Activated effector memory CD4-positive, alpha-beta T cell treated with anti-CD3 and anti-CD28 coated beads, Interleukin-2, amount 50 U/mL, for 16 hours (primary cell): ENCODE measurements around the gene FIGNL2.

ENCODE experiments used
- DNase-seq: peaks from one replicate; pipeline ENCODE4 v3.0.0-alpha.2; 2020

FIGNL2 gene

DNA sequence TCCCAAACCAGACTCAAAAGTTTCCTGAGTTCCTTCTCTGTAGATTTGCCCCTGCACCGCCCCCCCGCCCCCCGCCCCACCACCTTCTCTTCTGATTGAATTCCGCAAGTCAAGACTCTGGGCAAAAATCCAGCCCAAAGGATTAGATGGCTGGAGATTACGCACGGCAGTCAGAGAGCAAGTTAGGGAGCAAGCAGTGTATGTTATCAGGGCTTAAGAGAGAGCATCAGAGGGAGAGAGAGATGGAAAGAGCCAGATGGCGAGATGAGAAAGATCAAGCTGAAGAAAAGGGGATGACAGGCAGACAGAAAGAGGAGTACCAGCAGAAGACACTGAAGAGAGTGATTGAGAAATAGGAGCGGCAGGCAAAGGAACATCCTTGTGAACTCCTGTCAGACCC lies 25.5 kb upstream of the FIGNL2 start:
- DNase-seq = no peak

DNA sequence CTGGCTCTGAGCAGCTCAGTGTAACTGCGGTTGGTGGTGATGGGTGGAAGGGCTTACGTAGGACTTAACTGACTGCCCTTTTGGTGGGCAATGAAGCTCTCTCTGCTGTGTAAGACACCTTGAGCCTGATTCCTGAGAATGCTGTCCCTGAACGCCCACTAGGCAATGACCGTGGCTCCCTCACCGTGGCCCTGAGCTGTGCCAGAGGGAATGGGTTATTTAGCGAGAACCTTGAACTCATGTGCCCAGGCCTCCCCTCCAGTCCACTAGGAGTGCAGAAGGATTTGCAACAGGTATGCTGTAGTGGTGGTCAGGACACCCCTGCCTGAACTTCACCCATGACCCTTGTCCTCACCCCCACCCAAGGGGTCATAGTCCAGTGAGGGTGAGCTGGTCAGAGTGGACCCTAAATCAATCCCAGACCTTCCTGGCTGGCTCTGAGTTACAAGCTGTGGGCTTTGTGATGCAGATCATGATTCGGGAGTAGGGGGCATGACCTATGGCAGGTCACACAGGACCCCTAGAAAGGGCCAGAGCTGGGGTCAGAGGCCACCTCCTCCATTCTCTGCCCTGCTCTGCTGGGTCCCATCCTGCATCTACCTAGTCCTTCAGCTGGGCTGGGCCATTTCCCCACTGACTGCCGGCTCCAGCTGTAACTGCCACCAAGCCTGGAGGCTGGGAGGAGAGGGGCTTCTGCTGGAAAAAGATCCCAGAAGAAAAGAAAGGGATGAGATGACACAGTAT lies 24.9 kb upstream of the FIGNL2 start:
- no peak for DNase-seq

DNA sequence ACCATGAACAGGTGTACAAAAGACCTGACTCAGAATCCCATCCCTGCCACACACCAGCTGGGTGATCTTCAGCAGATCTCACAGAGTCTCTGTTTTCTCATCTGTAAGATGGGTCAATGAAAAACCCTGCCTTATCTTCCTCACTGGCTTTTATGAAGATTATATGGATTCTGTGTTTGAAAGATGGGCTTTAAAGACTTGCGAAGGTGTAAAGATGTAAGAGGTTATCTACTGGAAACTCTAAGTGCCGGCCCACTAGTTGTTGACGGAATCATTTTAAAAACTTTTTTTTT lies 24.1 kb upstream of the FIGNL2 start:
- DNase-seq = no peak

DNA sequence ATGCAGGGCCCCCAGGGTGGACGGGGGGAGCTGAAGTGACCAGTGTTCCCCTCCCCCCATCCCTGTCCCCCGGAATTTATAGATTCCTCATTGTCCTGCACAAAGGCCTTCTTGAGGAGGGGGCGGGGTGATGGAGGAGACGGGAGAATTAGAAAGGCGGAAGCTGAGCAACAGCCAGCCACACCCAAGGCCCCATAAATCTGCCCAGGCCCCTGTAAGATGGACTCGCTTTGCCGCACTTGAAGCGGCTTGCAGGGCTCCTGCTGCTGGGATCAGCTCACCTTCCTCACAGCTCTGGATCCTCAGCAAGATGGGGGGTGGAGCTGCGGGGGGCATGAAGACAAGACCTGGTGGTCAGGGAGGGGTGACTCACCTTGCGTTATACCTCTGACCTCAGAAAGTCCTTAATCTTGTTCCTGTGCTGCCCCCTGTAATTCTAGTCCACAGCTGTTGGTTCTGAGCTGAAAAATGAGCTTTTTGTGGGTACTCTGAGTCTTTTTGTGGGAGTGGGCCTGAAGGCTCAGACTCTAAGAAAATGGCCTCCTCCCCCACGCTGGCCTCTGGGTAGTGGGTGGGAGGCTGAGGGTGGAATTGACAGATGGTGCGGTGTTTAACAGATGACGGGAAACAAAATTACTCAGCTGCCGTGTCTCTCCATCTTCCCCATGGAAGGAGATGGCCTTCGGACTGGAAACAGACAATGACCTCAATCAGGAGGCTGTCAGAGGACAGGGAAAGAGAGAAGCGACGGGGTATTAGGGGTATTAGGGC lies 23.6 kb upstream of the FIGNL2 start:
- DNase-seq = peak; percentile 37

DNA sequence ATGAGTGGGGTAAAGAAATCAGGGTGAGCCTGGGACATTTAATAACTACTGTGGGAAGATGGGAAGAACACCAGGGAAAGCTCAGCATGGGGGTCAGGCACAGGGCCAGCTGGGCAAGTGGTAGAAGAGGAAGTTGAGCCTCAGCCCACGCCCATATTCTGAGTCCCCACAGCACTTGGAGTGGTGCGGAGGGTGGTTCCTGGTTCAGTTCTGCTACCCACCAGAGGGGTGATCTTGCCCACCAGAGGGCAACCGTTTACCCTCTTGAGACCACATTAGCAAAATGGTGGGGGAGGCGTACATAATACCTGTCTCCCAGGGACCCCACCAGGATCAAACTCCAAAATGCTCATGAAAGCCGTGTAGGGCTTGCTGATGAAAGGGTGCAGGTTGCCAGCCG lies 22.6 kb upstream of the FIGNL2 start:
- peak; percentile 45 for DNase-seq

DNA sequence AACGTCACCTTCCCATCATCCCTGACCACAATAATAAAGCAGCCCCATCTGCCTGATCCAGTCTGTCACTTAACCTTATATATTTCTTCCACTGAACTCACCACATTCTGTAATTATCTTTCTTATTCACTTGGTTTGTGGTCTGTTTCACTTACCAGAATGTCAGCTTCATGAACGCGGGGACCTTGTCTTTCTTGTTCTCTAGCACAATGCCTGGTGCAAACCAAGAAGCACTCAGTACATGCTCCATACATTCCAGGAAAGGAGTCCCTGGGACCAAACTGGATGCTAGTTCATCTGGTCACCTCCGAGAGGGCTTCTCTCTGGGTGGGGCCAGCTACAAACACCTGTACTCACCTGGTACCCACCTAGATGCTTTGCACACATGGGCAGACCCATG lies 22.0 kb upstream of the FIGNL2 start:
- no peak for DNase-seq

DNA sequence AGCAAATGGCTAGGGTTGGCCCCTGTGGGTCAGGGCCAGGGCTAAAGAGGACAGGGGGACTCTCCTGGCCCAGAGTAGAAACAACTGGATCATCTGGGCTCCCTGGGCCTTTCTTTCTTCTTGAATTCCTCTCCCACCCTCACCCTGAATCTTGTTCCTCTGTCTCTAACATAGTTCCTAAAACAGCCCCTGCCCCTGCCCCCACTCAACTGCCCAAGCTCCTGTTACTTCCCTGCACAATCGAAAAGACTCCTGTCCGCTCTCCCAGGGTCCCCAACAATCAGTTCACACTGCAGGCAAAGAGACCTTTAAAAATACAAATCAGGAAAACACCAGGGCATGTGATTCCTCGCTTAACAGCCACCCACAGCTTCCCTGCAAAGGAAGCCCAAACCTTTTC lies 21.4 kb upstream of the FIGNL2 start:
- no peak for DNase-seq

DNA sequence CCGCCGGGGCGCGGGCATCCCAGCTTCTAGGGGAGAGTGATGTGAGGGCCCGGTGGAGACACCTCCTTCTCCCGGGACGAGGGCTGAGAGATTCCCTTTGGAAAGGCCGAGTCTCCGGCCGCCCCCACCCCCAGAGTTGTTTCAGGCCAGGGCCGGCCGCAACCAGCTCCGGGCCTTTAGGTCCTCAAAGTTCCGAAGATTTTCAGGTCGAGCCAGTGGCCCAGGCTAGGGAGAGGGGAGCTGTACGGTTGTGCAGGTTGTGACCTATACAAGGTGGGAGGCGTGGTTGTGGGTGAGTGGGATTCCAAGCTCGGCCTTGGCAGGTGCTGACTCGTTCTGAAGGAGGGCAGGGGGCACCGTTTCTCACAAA lies 21.0 kb upstream of the FIGNL2 start:
- no peak for DNase-seq

DNA sequence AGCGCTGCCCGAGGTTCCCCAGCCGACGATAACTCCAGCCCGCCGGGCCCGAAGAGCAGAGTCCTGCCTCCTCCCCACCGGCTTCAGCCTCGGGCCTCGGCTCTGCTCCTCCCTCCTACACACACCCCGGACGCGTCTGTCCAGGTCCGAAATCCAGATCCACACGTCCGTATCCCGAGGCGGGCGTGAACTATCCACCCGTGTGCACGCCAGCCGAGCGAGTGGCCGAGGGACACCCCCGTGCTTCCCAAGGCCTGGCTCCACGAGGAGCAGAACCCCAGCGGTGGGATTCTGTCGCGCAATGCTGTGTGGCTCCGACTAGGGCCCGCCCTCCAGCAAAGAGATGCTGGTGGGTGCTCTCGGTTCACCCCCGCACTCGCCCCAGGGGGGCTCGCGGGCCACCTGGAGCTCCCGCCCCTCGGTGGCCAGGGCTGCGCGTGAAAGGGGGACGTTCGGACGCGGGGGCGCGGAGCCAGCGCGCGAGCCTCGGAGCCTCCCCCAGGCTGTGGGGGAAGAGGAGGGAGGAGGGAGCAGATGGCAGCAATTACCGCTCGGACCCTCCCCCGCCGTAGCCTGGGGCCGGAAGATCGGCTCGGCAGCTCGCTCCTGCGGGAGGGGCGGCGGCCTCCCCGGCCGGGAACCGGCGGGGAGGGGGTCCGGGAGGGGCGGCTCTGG lies 20.4 kb upstream of the FIGNL2 start:
- DNase-seq = peak; percentile 58

DNA sequence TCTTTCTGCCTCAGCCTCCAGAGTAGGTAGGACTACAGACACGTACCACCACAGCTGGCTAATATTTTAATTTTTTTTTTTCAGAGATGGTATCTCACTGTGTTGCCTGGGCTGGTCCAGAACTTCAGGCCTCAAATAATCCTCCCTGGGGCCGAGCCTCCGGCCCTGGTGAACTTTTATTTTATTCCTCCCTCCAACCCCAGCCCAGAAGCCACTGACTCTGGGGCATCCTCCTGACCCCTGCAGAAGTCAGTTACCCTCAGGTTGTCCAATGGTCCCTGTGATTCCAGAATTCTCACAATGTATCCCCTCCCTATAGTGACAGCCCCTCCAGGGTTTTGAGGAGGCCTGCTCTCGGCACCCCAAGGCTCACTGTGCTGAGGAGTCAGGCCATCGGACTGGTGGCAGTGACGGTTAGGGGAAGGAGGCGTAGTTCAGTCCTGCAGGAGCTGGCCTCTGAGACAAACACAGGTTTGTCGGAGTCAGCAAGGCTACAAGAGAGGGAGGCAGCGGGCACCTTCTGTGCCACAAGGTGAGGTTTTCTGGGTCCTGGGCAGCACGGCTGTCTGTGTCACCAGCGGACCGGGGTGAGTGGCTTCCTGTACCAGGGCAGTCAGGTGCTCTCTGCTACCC lies 19.4 kb upstream of the FIGNL2 start:
- peak; percentile 52 for DNase-seq

DNA sequence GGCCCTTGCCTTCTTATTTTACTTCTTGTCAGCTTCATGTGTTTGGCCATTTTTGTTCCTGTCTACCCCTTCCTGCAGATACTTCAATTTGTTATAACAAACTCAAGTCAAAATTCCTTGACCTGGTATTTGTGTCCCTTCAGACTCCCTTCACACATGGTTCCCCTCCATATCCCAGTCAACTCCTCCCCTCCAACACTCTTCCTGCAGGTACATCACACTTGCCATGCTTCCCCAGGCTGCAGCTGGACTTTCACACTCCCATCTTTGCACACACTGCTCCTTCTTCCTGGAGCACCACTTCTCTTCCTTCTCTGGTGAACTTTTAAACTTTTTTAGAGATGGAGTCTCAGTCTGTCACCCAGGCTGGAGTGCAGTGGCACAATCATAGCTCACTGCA lies 18.9 kb upstream of the FIGNL2 start:
- DNase-seq = no peak

DNA sequence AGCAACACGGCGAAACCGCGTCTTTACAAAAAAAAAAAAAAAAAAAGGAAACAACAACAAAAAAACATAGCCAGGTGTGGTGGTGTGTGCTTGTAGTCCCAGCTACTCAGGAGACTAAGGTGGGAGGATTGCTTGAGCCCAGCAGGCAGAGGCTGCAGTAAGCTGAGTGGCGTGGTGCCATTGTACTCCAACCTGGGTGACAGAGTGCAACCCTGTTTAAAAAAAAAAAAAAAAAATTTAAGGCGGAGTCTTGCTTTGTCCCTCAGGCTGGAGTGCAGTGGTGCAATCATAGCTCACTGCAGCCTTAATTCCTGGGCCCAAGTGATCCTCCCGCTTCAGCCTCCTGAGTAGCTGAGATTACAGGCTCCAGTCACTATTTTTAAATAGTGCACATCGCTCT lies 18.2 kb upstream of the FIGNL2 start:
- peak; percentile 8 for DNase-seq

DNA sequence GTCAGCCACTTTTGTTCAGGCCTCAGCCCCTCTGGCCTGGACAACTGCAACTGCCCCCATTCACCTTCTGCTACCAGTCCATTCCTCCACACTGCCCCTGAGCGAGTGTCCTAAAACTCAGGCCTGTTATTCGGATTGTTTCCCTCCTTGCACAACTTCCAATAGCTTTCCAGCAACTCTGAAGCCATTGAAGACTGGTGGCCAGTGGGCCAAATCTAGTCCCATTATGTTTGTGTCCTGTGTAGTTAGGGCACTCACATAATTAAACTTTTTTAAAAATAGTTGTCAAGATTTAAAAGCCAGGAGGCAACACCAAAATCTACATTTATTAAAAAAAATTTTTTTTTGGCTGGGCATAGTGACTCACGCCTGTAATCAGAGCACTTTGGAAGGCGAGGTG lies 17.8 kb upstream of the FIGNL2 start:
- no peak for DNase-seq

DNA sequence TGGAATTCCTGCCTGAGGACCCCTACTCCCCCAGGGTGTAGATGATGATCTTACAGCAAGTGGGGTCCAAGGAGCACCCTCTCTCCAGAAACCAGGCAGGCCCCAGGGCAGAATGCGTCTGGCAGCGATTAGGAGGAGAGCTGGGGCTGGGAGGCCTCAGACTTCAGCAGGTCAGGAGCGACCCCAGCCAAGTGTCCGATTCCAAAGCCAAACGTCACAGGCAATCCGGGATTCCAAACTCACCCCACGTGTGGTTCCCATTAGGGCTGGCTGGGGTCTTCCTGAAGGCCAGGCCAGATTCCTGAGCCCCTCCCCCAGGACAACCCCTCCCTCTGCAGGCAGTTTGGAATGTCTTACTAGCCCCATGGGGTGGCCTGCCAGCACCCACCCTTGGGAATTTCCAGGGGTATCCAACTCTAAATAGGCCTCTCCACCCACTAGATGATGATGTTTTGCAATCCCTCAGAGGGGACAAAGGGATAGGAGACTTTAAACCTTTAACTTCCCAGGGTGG lies 17.3 kb upstream of the FIGNL2 start:
- no peak for DNase-seq

DNA sequence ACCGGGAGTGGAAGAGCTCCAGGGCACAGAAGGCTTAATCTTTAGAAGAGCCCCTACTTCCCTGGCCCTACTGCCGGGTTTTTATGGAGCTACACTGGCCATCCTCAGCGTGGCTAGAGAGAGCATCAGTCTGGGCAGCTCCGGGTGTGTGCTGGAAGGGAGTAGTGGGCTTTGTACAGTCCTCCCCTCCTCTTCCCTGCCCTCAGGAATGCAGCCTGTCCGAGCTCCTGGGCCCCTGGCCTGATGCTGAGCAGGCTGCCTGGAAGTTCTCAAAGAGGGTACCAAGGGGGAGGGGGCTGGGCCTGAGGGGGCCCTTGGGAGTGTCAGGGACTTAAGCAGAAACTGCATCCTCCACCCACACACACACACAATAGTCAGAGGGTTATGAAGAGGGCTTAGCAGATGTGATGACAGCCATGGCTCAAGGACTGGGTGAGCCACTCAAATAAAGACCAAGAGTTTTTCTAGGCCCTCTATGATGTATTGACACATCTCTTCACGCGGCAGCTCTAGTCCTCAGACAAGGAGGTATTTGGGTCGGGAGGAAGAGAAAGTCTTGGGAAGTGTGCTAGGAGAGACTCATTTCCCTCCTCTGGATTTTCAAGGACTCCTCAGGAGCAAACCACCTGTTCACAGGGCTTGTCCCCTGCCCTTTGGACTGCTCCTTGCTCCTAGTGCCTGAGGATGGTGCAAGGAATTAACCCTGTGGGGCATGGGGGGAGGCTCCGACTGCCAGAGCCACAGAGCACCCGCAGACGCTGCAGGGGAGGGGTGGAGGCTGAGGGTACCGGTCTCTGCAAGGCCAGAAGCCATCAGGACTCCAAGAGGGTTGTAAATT lies 16.5 kb upstream of the FIGNL2 start:
- DNase-seq = no peak

DNA sequence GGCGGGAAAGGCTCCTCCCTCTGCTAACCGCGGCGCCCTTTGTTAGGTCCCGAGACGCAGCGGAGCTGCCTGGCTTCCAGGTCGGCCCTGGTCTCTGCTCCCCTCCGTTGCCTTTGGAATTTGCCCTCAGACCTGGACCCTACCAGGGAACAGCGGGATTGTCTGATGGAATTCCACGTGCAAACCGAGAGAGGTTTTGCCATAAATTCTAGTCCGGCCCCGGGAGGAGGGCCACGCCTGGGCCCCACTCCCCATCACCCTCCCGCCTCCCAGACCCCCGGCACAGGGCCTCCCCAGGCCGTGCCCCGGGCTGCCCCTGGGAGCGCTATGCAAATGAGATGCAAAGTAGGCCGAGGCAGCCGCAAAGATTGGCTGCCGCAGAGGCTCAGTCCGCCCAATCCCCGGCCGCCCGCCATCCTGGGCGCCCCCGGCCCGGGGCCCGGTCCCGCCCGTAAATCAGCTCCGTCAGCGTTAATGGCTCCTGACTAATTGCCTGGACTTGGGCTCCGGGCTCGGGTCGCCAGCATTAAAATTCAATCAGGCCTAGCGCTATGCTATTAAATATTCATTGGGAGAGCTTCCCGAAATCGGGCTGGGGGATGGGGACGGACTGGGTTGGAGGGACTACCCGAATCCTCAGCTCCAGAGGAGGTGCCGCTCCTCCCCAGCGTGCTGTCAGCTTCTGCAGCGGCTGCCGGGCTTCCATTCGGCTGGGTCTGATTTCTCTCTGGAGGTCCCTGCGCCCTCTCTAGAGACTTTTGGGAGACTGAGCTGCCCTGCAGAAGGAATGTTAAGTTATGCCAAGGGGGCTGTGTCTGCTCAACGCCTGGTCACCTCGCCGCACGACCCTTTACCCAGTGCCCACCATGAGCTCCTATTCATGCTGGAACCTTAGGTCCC lies 15.7 kb upstream of the FIGNL2 start:
- peak; percentile 71 for DNase-seq

DNA sequence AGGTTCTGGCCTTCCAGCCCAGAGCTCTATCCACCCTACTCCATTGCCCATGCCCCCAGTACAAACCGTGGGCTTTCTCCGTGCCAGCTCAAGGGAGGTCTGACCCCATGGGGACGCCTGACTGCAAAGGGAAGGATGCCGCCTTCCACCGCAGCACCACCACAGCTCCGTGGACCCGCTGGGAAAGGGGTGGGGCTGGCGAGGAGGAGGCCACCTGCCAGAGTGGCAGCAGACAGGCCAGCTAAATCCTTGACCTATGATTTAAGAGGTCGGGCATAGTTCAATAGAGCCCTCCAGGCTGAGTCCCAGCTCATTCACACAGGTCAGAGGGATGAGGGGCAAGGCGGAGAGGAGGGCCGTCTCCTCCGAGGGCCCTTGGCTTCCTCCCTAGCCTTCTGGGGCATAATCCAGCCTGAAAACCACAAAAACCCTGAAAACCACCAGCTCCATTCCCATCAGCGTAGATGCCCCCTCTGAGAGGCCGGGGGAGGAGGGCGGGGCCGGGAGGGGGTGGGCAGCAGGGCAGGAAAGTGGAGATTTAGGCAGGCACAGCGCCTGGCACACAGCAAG lies 14.9 kb upstream of the FIGNL2 start:
- no peak for DNase-seq

DNA sequence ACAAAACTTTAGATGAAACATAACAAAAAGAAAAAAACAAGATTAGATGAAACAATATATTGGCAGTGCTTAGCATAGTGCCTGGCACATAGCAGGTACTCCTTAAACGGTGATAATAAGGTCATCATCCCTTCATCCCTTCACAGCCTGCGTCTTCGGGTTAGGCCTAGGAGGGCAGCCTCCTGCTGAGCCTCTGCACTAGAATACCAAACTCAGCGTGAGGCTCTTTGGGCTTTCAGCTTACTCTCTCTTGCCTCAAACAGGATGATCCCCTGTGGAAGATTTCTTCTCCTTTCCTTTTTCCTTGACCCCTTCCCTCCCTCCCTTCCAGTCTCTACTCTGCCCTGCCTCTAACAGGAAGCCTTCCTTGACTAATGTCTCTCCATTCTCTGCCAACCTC lies 14.4 kb upstream of the FIGNL2 start:
- no peak for DNase-seq

DNA sequence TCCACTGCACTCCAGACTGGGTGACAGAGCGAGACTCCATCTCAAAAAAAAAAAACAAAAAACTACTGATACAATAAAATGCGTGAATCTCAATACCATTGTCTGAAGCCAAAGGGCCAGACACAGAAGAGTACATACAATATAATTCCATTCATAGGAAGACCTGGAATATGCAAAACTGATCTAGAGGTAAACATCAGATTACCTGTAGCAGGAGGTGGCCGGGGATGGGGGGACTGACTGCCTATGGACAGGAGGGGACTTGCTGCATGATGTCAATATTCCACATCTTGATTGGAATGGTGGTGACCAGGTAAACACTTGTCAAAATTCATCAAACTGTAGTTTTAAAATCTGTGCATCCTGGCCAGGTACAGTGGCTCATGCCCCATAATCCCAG lies 12.5 kb upstream of the FIGNL2 start:
- DNase-seq = no peak

DNA sequence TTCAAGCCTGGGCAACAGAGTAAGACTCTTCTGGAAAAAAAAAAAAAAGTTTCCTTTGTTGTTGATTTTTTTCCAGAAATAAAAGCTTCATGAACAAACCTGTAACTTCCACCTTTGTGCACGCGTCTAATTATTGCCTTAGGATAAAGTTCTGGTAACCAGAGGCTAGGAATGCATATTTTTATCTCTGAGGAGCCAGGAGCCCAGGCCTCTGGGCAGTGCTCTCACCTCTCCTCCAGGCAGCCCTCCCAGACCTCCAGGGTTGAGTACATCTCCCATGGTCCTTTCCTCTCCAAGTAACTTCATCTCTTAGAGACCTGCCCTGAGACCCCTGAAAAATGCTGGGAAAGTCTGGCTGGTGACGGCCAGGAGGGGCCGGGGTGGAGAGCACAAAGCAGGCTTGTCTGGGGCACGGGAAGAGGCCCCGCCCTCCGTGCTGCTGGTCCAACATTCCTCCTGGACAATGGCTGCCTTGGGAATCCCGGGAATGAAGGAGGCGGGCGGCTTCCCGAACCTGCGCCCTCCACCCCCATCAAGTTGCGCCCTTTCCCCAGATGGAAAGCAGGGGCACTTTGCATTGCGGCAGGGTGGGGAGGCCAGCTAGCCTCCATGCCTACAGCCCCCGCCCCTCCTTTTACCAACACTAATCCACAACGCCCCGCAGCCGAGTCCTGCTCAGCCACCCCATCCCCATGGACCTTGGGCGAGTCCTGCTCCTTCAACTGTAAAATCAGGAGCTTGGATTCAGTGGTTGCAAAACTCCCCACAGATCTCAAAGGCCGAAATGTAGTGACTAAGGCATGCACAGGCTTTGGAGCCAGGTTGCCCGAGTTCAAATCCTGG lies 7.3 kb upstream of the FIGNL2 start:
- DNase-seq = no peak
